SK-N-SH (cell line): ENCODE data around the gene LRRC32. TPM values are rescaled to one million over a fixed set of nuclear protein-coding genes. Genes with fewer than 3 reads are reported as not detected.

ENCODE experiments used
- CTCF ChIA-PET: fragments of 300-600, 350-600 bp; formaldehyde crosslinking; extraction: SDS; loops from one replicate; lab custom pipeline; 2021; lab: Yijun Ruan, JAX
- POLR2A ChIA-PET: fragments of 350-600 bp; sonication (Branson Sonifier 250); formaldehyde crosslinking; extraction: SDS; loops from one replicate; lab custom pipeline; 2020; ENCODE audit warnings: antibody characterized with exemption, inconsistent platforms; lab: Yijun Ruan, JAX
- DNase-seq: peaks from one replicate; pipeline ENCODE4 v3.0.0; 2012
- H2AFZ ChIP-seq: fragments of 200-600 bp; sonication (generic); 2 replicates; pipeline ENCODE4 v1.8.1; 2016; ENCODE audit warnings: antibody characterized with exemption, mild to moderate bottlenecking, low read depth
- H3F3A ChIP-seq: fragments of 200-600 bp; sonication (generic); replicated peaks from 2 replicates; pipeline ENCODE3; 2016; ENCODE audit warnings: antibody characterized with exemption, mild to moderate bottlenecking; ENCODE audit not compliant: insufficient read depth
- H3K27ac ChIP-seq, 2 experiments: fragments of 200-500 bp in 1 of 2; fragments of 200-600 bp in 1 of 2; sonication (Bioruptor generic) in 1 of 2; sonication (generic), shearing (Covaris generic) in 1 of 2; 2 replicates each; pipeline versions ENCODE4 v1.5.1 to v1.6.1; 2014 to 2016; ENCODE audit warnings: low read depth in 2 of 2, inconsistent platforms in 1 of 2, low read length in 1 of 2, mild to moderate bottlenecking in 1 of 2, mixed read lengths in 1 of 2
- H3K27me3 ChIP-seq: fragments of 200-600 bp; sonication (generic), shearing (Covaris generic); 2 replicates; pipeline ENCODE4 v1.6.1; 2016; ENCODE audit warnings: mixed run types; ENCODE audit not compliant: insufficient read depth
- H3K36me3 ChIP-seq, 2 experiments: fragments of 200-500 bp in 1 of 2; fragments of 200-600 bp in 1 of 2; sonication (Bioruptor generic) in 1 of 2; sonication (generic) in 1 of 2; replicated peaks in 1 of 2; 2 replicates each; pipeline versions ENCODE3 to v1.5.1; 2014 to 2016; ENCODE audit warnings: low read length in 1 of 2, mild to moderate bottlenecking in 1 of 2; ENCODE audit not compliant: insufficient read depth in 2 of 2, control insufficient read depth in 1 of 2
- H3K4me1 ChIP-seq, 2 experiments: fragments of 200-500 bp in 1 of 2; fragments of 200-600 bp in 1 of 2; sonication (Bioruptor generic) in 1 of 2; sonication (generic), shearing (Covaris generic) in 1 of 2; 2 replicates each; pipeline versions ENCODE4 v1.5.1 to v1.6.1; 2014 to 2016; ENCODE audit warnings: low read depth in 1 of 2, low read length in 1 of 2, mixed run types in 1 of 2; ENCODE audit not compliant: insufficient read depth in 2 of 2, control insufficient read depth in 1 of 2
- H3K4me2 ChIP-seq: fragments of 200-600 bp; sonication (generic), shearing (Covaris generic); 2 replicates; pipeline ENCODE4 v1.6.1; 2017; ENCODE audit warnings: mixed run types
- H3K4me3 ChIP-seq, 2 experiments: fragments of 200-500 bp in 1 of 2; fragments of 200-600 bp in 1 of 2; sonication (Bioruptor generic) in 1 of 2; sonication (generic), shearing (Covaris generic) in 1 of 2; 2 replicates each; pipeline versions ENCODE4 v1.5.1 to v1.8.1; 2014 to 2016; ENCODE audit warnings: low read depth in 2 of 2, inconsistent platforms in 1 of 2, low read length in 1 of 2, mild to moderate bottlenecking in 1 of 2, mixed read lengths in 1 of 2, moderate library complexity in 1 of 2
- H3K79me2 ChIP-seq: fragments of 200-600 bp; sonication (generic); 2 replicates; pipeline ENCODE4 v1.8.1; 2017; ENCODE audit warnings: mild to moderate bottlenecking; ENCODE audit not compliant: insufficient read depth
- H3K9ac ChIP-seq: fragments of 200-600 bp; sonication (generic); 2 replicates; pipeline ENCODE4 v1.6.1; 2017; ENCODE audit warnings: mixed run types
- H3K9me2 ChIP-seq: fragments of 200-600 bp; sonication (generic); 2 replicates; pipeline ENCODE4 v1.6.1; 2017; ENCODE audit warnings: mixed run types
- H3K9me3 ChIP-seq: fragments of 200-600 bp; sonication (generic); 2 replicates; pipeline ENCODE4 v1.6.1; 2017; ENCODE audit warnings: mixed run types, mild to moderate bottlenecking, moderate library complexity
- H4K20me1 ChIP-seq: fragments of 200-600 bp; sonication (generic); 2 replicates; pipeline ENCODE4 v1.6.1; 2017; ENCODE audit warnings: mild to moderate bottlenecking, mixed run types; ENCODE audit not compliant: insufficient read depth
- EZH2phosphoT487 ChIP-seq: fragments of 200-600 bp; sonication (generic); IDR thresholded peaks from 2 replicates; pipeline ENCODE4 v1.6.1; 2017; ENCODE audit warnings: low read depth, mixed run types, mild to moderate bottlenecking, antibody characterized with exemption, moderate library complexity, borderline replicate concordance
- FOSL2 ChIP-seq: IDR thresholded peaks from 2 replicates; pipeline ENCODE4 v1.4.0; 2012; ENCODE audit warnings: low read depth, mild to moderate bottlenecking, moderate library complexity, borderline replicate concordance
- FOXJ3 ChIP-seq: sonication (generic); formaldehyde crosslinking; IDR thresholded peaks from 2 replicates; pipeline ENCODE4 v1.5.1; 2020; ENCODE audit warnings: mild to moderate bottlenecking, missing genetic modification reagents
- GATA2 ChIP-seq: sonication (generic); formaldehyde crosslinking; IDR thresholded peaks from 2 replicates; pipeline ENCODE4 v1.5.0; 2020; ENCODE audit warnings: mild to moderate bottlenecking, missing genetic modification reagents
- JUND ChIP-seq: IDR thresholded peaks from 2 replicates; pipeline ENCODE4 v1.4.0; 2012
- MEF2A ChIP-seq: IDR thresholded peaks from 2 replicates; pipeline ENCODE4 v1.4.0; 2012; ENCODE audit warnings: low read depth, borderline replicate concordance
- PBX3 ChIP-seq: IDR thresholded peaks from 2 replicates; pipeline ENCODE4; 2012
- POLR2AphosphoS5 ChIP-seq: IDR thresholded peaks from 2 replicates; pipeline ENCODE4 v1.6.1; 2012; ENCODE audit warnings: low read depth, low read length
- RCOR1 ChIP-seq: fragments of 150-350 bp; IDR thresholded peaks from 2 replicates; pipeline ENCODE4 v1.6.1; 2017; ENCODE audit warnings: antibody characterized with exemption, low read length
- RXRA ChIP-seq: IDR thresholded peaks from 2 replicates; pipeline ENCODE4 v1.4.0; 2012; ENCODE audit warnings: low read depth, mild to moderate bottlenecking, borderline replicate concordance
- WGBS: methylation state at CpG from one replicate; pipeline ENCODE4 v1.1.6; 2017; ENCODE audit warnings: low lambda C conversion rate; 5-methylcytosine and 5-hydroxymethylcytosine counted together
- polyA plus RNA-seq, 3 experiments: library from polyadenylated mRNA; depleted of rRNA; stranded (reverse); fragments of >200 nt; gene quantifications; 2 replicates each; pipeline ENCODE4 v1.2.3, GENCODE V29; 2012
- TF ChIP-seq, protein P1 (sequence below): IDR thresholded peaks from 2 replicates; pipeline ENCODE4 v1.4.0; 2012; ENCODE audit warnings: low read depth

LRRC32 gene
- polyA plus RNA-seq, 1 of the 3 experiments (the other 2 are of a cell fraction), result 0.43 TPM

DNA sequence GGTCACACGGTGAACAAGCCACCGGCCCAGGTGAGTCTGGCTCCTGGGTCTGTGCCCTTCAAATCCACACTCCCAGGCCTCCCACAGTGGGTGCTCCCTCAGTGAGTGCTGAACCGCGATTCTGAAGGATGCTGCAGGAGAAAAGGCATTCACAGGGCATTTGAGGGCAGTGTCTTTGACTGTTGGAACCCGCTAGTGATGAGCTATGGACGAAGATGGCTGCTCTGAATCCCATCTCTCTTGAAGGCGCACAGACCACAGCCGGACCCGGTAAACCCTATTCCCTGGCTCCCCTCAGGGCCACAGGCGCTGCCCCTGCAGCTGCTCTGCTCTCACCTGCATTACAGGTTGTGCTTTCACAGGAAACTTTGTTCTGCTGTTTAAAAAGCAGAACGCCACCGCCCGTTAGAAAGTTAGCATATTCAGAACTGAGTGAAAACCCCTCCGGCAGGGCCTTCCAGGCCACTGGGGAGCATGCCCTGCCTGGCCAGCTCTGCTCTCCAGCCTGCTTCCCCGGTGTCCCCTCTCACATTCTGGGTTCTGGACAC lies 3.2 kb downstream of the LRRC32 start:
- no peak overlapping the region for H3K9ac ChIP-seq
- no peak for TF ChIP-seq RCOR1
- TF ChIP-seq, protein P1, sequence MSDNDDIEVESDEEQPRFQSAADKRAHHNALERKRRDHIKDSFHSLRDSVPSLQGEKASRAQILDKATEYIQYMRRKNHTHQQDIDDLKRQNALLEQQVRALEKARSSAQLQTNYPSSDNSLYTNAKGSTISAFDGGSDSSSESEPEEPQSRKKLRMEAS, result no peak
- TF ChIP-seq GATA2 (CRISPR knock-in tag), result no peak
- TF ChIP-seq FOXJ3 (CRISPR knock-in tag), result no peak
- TF ChIP-seq JUND, result no peak
- no peak for TF ChIP-seq EZH2phosphoT487
- WGBS, result 90% methylated on average over 9 of the region's 15 CpGs

GRCh38 chr11:76666830-76667229 lies 3.7 kb downstream of the LRRC32 start:
- H3K79me2 ChIP-seq, result no peaks in the 10 kb centered on the region
- no peak for DNase-seq

More for the DNA sequence above, 3.2 kb downstream of the LRRC32 start:
- no peaks in the 10 kb centered on the region for H3F3A ChIP-seq
- H3K9me3 ChIP-seq, result no peaks in the 10 kb centered on the region
- H3K4me1 ChIP-seq, result peaks cover 0 to 8% of the 10 kb centered on the region in 2 experiments; a peak in 1 of 4 replicates
- H3K27me3 ChIP-seq, result no peaks in the 10 kb centered on the region
- ChIA-PET CTCF (interaction anchor here (1.1 to 1.3 kb wide), 2 partner anchors 54 to 90 kb away, joined by 3 to 4 read pairs; no protein-coding TSS in a partner anchor), POLR2A (no interaction called here)
- H3K4me2 ChIP-seq, result no peak overlapping the region
- no peaks in the 10 kb centered on the region for H3K36me3 ChIP-seq
- no peak for DNase-seq
- H3K9me2 ChIP-seq, result no peaks in the 10 kb centered on the region
- no peak overlapping the region for H3K27ac ChIP-seq
- no peaks in the 10 kb centered on the region for H3K79me2 ChIP-seq
- H4K20me1 ChIP-seq, result no peaks in the 10 kb centered on the region
- no peak overlapping the region for H2AFZ ChIP-seq
- no peak overlapping the region for H3K4me3 ChIP-seq

More at GRCh38 chr11:76666830-76667229, 3.7 kb downstream of the LRRC32 start:
- TF ChIP-seq MEF2A (no peak), RXRA (no peak), PBX3 (no peak), POLR2AphosphoS5 (no peak), FOSL2 (no peak)
- H4K20me1 ChIP-seq, result no peaks in the 10 kb centered on the region
- H3K27me3 ChIP-seq, result no peaks in the 10 kb centered on the region
- no peaks in the 10 kb centered on the region for H3K9me3 ChIP-seq
- no peak overlapping the region for H3K4me2 ChIP-seq
- H3K4me3 ChIP-seq, result no peak overlapping the region
- H3K9me2 ChIP-seq, result no peaks in the 10 kb centered on the region
- H3K36me3 ChIP-seq, result no peaks in the 10 kb centered on the region
- no peak overlapping the region for H2AFZ ChIP-seq
- no peak overlapping the region for H3K9ac ChIP-seq
- peaks cover 0 to 8% of the 10 kb centered on the region in 2 experiments; a peak in 1 of 4 replicates for H3K4me1 ChIP-seq
- ChIA-PET CTCF (interaction anchor here (1.1 to 1.3 kb wide), 2 partner anchors 55 to 89 kb away, joined by 3 to 4 read pairs; no protein-coding TSS in a partner anchor), POLR2A (no interaction called here)
- WGBS, result 77% methylated on average over 5 of the region's 5 CpGs
- H3F3A ChIP-seq, result no peaks in the 10 kb centered on the region
- no peak overlapping the region for H3K27ac ChIP-seq
